ENCODE data around the gene PDE4A.
"Not testable (repeated sequence)": the region's sequence is repeated elsewhere in the genome, so short reads cannot be mapped to it uniquely, and the experiment has no call there.

DNA sequence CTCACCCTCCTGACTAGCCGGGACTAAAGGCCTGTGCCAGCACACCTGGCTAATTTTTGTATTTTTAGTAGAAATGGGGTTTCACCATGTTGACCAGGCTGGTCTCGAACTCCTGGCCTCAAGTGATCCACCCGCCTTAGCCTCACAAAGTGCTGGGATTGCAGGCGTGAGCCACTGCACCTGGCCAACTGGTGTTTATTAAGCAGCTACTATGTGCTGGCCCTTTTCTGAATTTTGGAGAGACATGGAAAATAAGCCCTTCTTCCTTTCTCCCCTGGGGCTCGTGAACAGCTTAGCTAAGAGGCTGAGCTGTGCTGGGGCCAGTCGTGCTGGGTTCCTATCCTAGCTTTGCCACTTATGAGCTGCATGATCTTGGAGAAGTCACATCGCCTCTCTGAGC lies 38.4 kb downstream of the PDE4A start:
- TF ChIP-seq, protein P1, sequence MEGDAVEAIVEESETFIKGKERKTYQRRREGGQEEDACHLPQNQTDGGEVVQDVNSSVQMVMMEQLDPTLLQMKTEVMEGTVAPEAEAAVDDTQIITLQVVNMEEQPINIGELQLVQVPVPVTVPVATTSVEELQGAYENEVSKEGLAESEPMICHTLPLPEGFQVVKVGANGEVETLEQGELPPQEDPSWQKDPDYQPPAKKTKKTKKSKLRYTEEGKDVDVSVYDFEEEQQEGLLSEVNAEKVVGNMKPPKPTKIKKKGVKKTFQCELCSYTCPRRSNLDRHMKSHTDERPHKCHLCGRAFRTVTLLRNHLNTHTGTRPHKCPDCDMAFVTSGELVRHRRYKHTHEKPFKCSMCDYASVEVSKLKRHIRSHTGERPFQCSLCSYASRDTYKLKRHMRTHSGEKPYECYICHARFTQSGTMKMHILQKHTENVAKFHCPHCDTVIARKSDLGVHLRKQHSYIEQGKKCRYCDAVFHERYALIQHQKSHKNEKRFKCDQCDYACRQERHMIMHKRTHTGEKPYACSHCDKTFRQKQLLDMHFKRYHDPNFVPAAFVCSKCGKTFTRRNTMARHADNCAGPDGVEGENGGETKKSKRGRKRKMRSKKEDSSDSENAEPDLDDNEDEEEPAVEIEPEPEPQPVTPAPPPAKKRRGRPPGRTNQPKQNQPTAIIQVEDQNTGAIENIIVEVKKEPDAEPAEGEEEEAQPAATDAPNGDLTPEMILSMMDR (conservative IDR thresholded peaks at IDR 0.05): not testable (repeated sequence)
- TF ChIP-seq EZH2 (IDR thresholded peaks at IDR 0.05; ENCODE audit: low read depth): not testable (repeated sequence)

Measured in PC-9 (cell line).